ENCODE measurements around the gene PFDN1.

- TF ChIP-seq CTCF (IDR thresholded peaks at IDR 0.05; ENCODE audit: low read length) (no peak), EZH2 (IDR thresholded peaks at IDR 0.05; ENCODE audit: borderline replicate concordance, low read length) (no peak)
Measured at GRCh38 chr5:140238756-140239155, 64.1 kb downstream of the PFDN1 start.
